CD14-positive monocyte (primary cell): Measurements from ENCODE around the gene DEPDC7. TPM values are rescaled to one million over a fixed set of nuclear protein-coding genes. Genes with fewer than 3 reads are reported as not detected.

Experiments
- DNase-seq, 3 donors: peaks; one replicate each; pipeline ENCODE4 v3.0.0-alpha.2; 2011 to 2022
- H2AFZ ChIP-seq: 2 replicates; pipeline ENCODE4 v1.6.0; 2012; ENCODE audit warnings: mild to moderate bottlenecking, low read depth, low read length, inconsistent platforms; ENCODE audit not compliant: insufficient read depth, poor library complexity, severe bottlenecking
- H3K27ac ChIP-seq, 2 donors: 1 replicate in 1 of 2; 2 replicates in 1 of 2; pipeline ENCODE4 v1.5.1; 2012 to 2013; ENCODE audit warnings: low read length in 2 of 2, control low read depth in 1 of 2, inconsistent platforms in 1 of 2, low read depth in 1 of 2, mild to moderate bottlenecking in 1 of 2
- H3K27me3 ChIP-seq, 2 donors: one replicate each; pipeline versions ENCODE4 v1.6.0 to v1.6.1; 2011 to 2013; ENCODE audit warnings: low read length in 2 of 2; ENCODE audit not compliant: control insufficient read depth in 2 of 2, insufficient read depth in 2 of 2
- H3K36me3 ChIP-seq, 2 donors: replicated peaks in 1 of 2; 1 replicate in 1 of 2; 2 replicates in 1 of 2; pipeline versions ENCODE4 v1.5.1 to v1.6.1; 2012 to 2013; ENCODE audit warnings: low read length in 2 of 2, control low read depth in 1 of 2, inconsistent platforms in 1 of 2, mild to moderate bottlenecking in 1 of 2; ENCODE audit not compliant: insufficient read depth in 2 of 2, control insufficient read depth in 1 of 2
- H3K4me1 ChIP-seq, 2 donors: 1 replicate in 1 of 2; 2 replicates in 1 of 2; pipeline versions ENCODE4 v1.5.1 to v1.6.1; 2012 to 2013; ENCODE audit warnings: low read length in 2 of 2, control low read depth in 1 of 2, inconsistent platforms in 1 of 2, mild to moderate bottlenecking in 1 of 2, moderate library complexity in 1 of 2; ENCODE audit not compliant: insufficient read depth in 2 of 2, control insufficient read depth in 1 of 2
- H3K4me2 ChIP-seq: replicated peaks from 2 replicates; pipeline ENCODE3; 2012; ENCODE audit warnings: low read length, moderate library complexity, mild to moderate bottlenecking; ENCODE audit not compliant: poor library complexity, severe bottlenecking; ENCODE audit errors: extremely low read depth
- H3K4me3 ChIP-seq, 3 experiments: fragments of 200-600 bp in 1 of 3; sonication (generic) in 1 of 3; replicated peaks in 1 of 3; 1 replicate in 2 of 3; 2 replicates in 1 of 3; pipeline ENCODE4 v1.5.1; 2011 to 2013; ENCODE audit warnings: low read length in 3 of 3, mild to moderate bottlenecking in 3 of 3, control low read depth in 2 of 3, low read depth in 2 of 3, inconsistent platforms in 1 of 3, moderate library complexity in 1 of 3
- H3K79me2 ChIP-seq: 2 replicates; pipeline ENCODE4 v1.6.0; 2012; ENCODE audit warnings: mild to moderate bottlenecking, control low read depth, inconsistent platforms, low read length, moderate library complexity; ENCODE audit not compliant: insufficient read depth
- H3K9ac ChIP-seq: 2 replicates; pipeline ENCODE4 v1.6.0; 2017; ENCODE audit warnings: low read length, mild to moderate bottlenecking; ENCODE audit not compliant: insufficient read depth, poor library complexity, severe bottlenecking
- H3K9me3 ChIP-seq, 2 donors: replicated peaks in 1 of 2; 1 replicate in 1 of 2; 2 replicates in 1 of 2; pipeline versions ENCODE4 v1.5.1 to v1.6.1; 2012 to 2013; ENCODE audit warnings: low read length in 2 of 2, control low read depth in 1 of 2; ENCODE audit not compliant: control insufficient read depth in 1 of 2, insufficient read depth in 1 of 2
- H4K20me1 ChIP-seq: 2 replicates; pipeline ENCODE4 v1.6.0; 2012; ENCODE audit warnings: mild to moderate bottlenecking, low read length, control low read depth, moderate library complexity; ENCODE audit not compliant: insufficient read depth
- H3K27ac Mint-ChIP-seq, 7 donors: one replicate each; pipeline ENCODE4 v1.8.0; 2020; ENCODE audit warnings: mild to moderate bottlenecking in 7 of 7, mixed read lengths in 7 of 7, moderate library complexity in 6 of 7, inconsistent platforms in 2 of 7
- H3K27me3 Mint-ChIP-seq, 3 donors: one replicate each; pipeline ENCODE4 v1.8.0; 2021 to 2022; ENCODE audit warnings: low read depth in 3 of 3, mild to moderate bottlenecking in 3 of 3, mixed read lengths in 3 of 3, moderate library complexity in 3 of 3, inconsistent platforms in 1 of 3
- H3K36me3 Mint-ChIP-seq, 2 donors: one replicate each; pipeline ENCODE4 v1.8.0; 2020; ENCODE audit warnings: mixed read lengths in 2 of 2, inconsistent platforms in 1 of 2, mild to moderate bottlenecking in 1 of 2
- H3K4me1 Mint-ChIP-seq: one replicate; pipeline ENCODE4 v1.8.0; 2020; ENCODE audit warnings: mild to moderate bottlenecking, mixed read lengths
- H3K4me3 Mint-ChIP-seq, 2 donors: one replicate each; pipeline ENCODE4 v1.8.0; 2020; ENCODE audit warnings: mild to moderate bottlenecking in 2 of 2, mixed read lengths in 2 of 2, moderate library complexity in 1 of 2
- H3K9me3 Mint-ChIP-seq, 7 donors: one replicate each; pipeline ENCODE4 v1.8.0; 2020 to 2022; ENCODE audit warnings: mixed read lengths in 7 of 7, mild to moderate bottlenecking in 6 of 7, moderate library complexity in 6 of 7, inconsistent platforms in 2 of 7
- CTCF ChIP-seq: fragments of 200-600 bp; IDR thresholded peaks from one replicate; pipeline ENCODE4 v1.8.0; 2022; ENCODE audit warnings: antibody characterized with exemption, mild to moderate bottlenecking
- WGBS: methylation state at CpG from one replicate; pipeline ENCODE4 v1.1.5; 2013; ENCODE audit warnings: missing lambda C conversion rate; ENCODE audit not compliant: insufficient coverage; 5-methylcytosine and 5-hydroxymethylcytosine counted together
- intact Hi-C, 2 donors: fragments of 100-400 bp; cut with micrococcal nuclease; formaldehyde crosslinking; loops; one replicate each; pipeline versions ENCODE4 v1.15.0 to v1.15.1; 2023
- polyA plus RNA-seq, 3 donors: library from polyadenylated mRNA; depleted of rRNA in 1 of 3; unstranded in 2 of 3; stranded (reverse) in 1 of 3; fragments of 300-500 nt in 2 of 3; fragments of >200 nt in 1 of 3; fragmentation: Illumina TruSeq in 2 of 3; gene quantifications; 1 replicate in 2 of 3; 2 replicates in 1 of 3; pipeline ENCODE4 v1.2.3, GENCODE V29; 2012 to 2021

The DEPDC7 gene
- polyA plus RNA-seq, 3 donors, result 0.33 to 0.55 (median 0.48) TPM

DNA sequence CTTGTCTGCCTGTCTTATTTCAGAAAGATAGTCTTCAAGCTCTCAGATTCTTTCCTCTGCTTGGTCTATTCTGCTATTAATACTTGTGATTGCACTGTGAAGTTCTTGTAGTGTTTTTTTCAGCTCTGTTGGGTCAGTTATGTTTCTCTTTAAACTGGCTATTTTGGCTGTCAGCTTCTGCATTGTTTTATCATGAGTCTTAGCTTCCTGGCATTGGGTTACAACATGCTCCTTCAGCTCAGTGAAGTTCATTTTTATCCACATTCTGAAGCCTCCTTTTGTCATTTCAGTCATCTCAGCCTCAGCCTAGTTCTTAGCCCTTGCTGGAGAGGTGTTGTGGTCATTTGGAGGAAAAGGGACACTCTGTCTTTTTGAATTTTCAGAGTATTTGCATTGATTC lies 15.5 kb upstream of the DEPDC7 start:
- H3K27me3 Mint-ChIP-seq, result peaks cover 1 to 7% (median 2%) of the 10 kb centered on the region in 3 donors
- H3K27ac ChIP-seq, result no peak overlapping the region
- no peaks in the 10 kb centered on the region for H3K4me1 ChIP-seq
- H3K36me3 Mint-ChIP-seq, result no peaks in the 10 kb centered on the region
- H3K9ac ChIP-seq, result no peak overlapping the region
- H3K4me3 Mint-ChIP-seq, result no peak overlapping the region
- H3K27ac Mint-ChIP-seq, result no peak overlapping the region
- intact Hi-C loops, result no loop called here
- no peak overlapping the region for H2AFZ ChIP-seq
- no peaks in the 10 kb centered on the region for H3K36me3 ChIP-seq
- no peaks in the 10 kb centered on the region for H4K20me1 ChIP-seq
- no peaks in the 10 kb centered on the region for H3K27me3 ChIP-seq
- no peaks in the 10 kb centered on the region for H3K79me2 ChIP-seq
- H3K9me3 Mint-ChIP-seq, result peaks cover 5 to 15% (median 12%) of the 10 kb centered on the region in 7 donors
- H3K4me3 ChIP-seq, result no peak overlapping the region
- no peaks in the 10 kb centered on the region for H3K9me3 ChIP-seq
- no peak overlapping the region for H3K4me2 ChIP-seq
- TF ChIP-seq CTCF, result no peak
- no peaks in the 10 kb centered on the region for H3K4me1 Mint-ChIP-seq
- DNase-seq, result no peak

DNA sequence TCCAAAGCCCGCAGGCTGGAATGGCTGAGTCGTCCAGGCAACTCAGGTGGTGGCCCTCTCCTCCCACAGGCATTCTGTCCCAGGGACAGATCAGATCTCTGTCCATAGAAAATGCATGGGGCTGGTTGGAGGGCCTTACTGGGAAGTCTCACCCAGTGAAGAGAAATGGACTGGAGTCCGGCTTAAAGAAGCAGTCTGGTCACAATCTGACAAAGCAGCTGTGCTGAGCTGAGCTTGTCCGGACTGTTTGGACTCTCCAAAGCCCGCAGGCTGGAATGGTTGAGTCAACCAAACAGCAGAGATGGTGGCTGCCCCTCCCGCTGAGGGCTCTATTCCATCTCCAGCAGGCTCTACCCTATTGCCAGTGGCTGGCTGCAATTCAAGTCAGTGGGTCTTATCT lies 14.4 kb upstream of the DEPDC7 start:
- no peak overlapping the region for H3K9ac ChIP-seq
- no peak for TF ChIP-seq CTCF

More for the DNA sequence above, 14.4 kb upstream of the DEPDC7 start:
- Histone ChIP-seq H3K4me3 (no peak overlapping the region), H3K27me3 (no peaks in the 10 kb centered on the region), H4K20me1 (no peaks in the 10 kb centered on the region), H2AFZ (no peak overlapping the region), H3K36me3 (no peaks in the 10 kb centered on the region), H3K4me2 (no peak overlapping the region), H3K79me2 (no peaks in the 10 kb centered on the region), H3K4me1 (no peaks in the 10 kb centered on the region), H3K9me3 (no peaks in the 10 kb centered on the region), H3K27ac (no peak overlapping the region)
- intact Hi-C loops, result no loop called here
- H3K27me3 Mint-ChIP-seq, result peaks cover 1 to 7% (median 2%) of the 10 kb centered on the region in 3 donors
- WGBS, result 78% methylated on average over 4 of the region's 6 CpGs
- H3K4me1 Mint-ChIP-seq, result no peaks in the 10 kb centered on the region
- no peaks in the 10 kb centered on the region for H3K36me3 Mint-ChIP-seq
- H3K27ac Mint-ChIP-seq, result no peak overlapping the region
- H3K9me3 Mint-ChIP-seq, result peaks cover 4 to 16% (median 12%) of the 10 kb centered on the region in 7 donors
- DNase-seq, result no peak
- H3K4me3 Mint-ChIP-seq, result no peak overlapping the region
